HCT116 (cell line): ENCODE results near the gene CLSTN1.

ENCODE experiments used
- CTCF ChIP-seq, 3 experiments: fragments of 200-600 bp in 1 of 3; sonication (generic) in 1 of 3; IDR thresholded peaks in 2 of 3; conservative IDR thresholded peaks in 1 of 3; 2 replicates each; pipeline ENCODE4 v1.5.1; 2012 to 2017; ENCODE audit warnings: low read depth in 2 of 3, low read length in 2 of 3, antibody characterized with exemption in 1 of 3, borderline replicate concordance in 1 of 3, control low read depth in 1 of 3, mild to moderate bottlenecking in 1 of 3, mixed read lengths in 1 of 3, mixed run types in 1 of 3, moderate library complexity in 1 of 3; ENCODE audit not compliant: insufficient read depth in 1 of 3
- EZH2 ChIP-seq: fragments of 200-600 bp; sonication (generic); IDR thresholded peaks from 2 replicates; pipeline ENCODE4 v1.6.1; 2017; ENCODE audit warnings: antibody characterized with exemption, mixed run types
- EZH2phosphoT487 ChIP-seq: fragments of 200-600 bp; IDR thresholded peaks from 2 replicates; pipeline ENCODE4 v1.6.1; 2018; ENCODE audit warnings: antibody characterized with exemption, borderline replicate concordance
- JUND ChIP-seq: IDR thresholded peaks from 2 replicates; pipeline ENCODE4 v1.6.1; 2012
- POLR2A ChIP-seq: IDR thresholded peaks from 2 replicates; pipeline ENCODE4 v1.7.0; 2011; ENCODE audit warnings: borderline replicate concordance; ENCODE audit not compliant: insufficient read depth, insufficient read length; ENCODE audit errors: extremely low read depth
- POLR2AphosphoS5 ChIP-seq: IDR thresholded peaks from 2 replicates; pipeline ENCODE4 v1.6.1; 2011; ENCODE audit warnings: mild to moderate bottlenecking, low read depth, low read length, moderate library complexity
- RAD21 ChIP-seq: IDR thresholded peaks from 2 replicates; pipeline ENCODE4 v1.6.1; 2012; ENCODE audit warnings: low read depth, mild to moderate bottlenecking
- REST ChIP-seq: IDR thresholded peaks from 2 replicates; pipeline ENCODE4 v1.6.1; 2012; ENCODE audit warnings: low read depth
- TCF7L2 ChIP-seq: IDR thresholded peaks from 2 replicates; pipeline ENCODE4 v1.7.0; 2011; ENCODE audit warnings: borderline replicate concordance, inconsistent platforms; ENCODE audit not compliant: insufficient read depth, insufficient read length; ENCODE audit errors: extremely low read depth
- YY1 ChIP-seq: IDR thresholded peaks from 2 replicates; pipeline ENCODE4 v1.6.1; 2011; ENCODE audit warnings: low read length, low read depth, moderate library complexity, mild to moderate bottlenecking; ENCODE audit not compliant: insufficient replicate concordance; ENCODE audit errors: extremely low read depth
- ZFX ChIP-seq: fragments of 450-650 bp; IDR thresholded peaks from 2 replicates; pipeline ENCODE4 v1.6.1; 2017
- ZNF274 ChIP-seq: fragments of 200-500 bp; sonication (Bioruptor generic); IDR thresholded peaks from 2 replicates; pipeline ENCODE4 v1.6.1; 2014; ENCODE audit warnings: mild to moderate bottlenecking, low read depth, low read length, inconsistent platforms

DNA sequence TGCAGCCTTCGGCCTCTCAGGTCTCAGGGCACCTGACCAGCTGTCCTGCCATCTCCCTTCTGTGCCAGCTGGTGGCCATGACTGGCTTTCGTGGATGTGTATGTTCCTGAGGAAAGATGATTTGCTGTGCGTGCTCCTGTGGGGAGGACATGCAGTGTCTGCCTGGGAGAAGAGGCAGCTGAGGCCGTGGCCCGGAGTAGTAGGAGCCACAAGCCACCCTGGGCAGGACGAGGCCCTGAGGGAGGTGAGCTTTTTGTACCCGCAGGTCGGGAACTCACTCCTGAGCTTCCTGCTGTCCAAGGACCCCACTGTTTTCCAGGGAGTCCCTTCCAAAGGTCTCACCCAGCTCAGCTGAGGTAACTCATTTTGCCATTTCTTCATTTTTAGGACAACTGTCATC, 113.7 kb downstream of the CLSTN1 start:
- TF ChIP-seq CTCF (IDR thresholded peaks at IDR 0.05 in 2 of 3, conservative IDR thresholded peaks at IDR 0.05 in 1 of 3; ENCODE audit: borderline replicate concordance in 1 of 3, insufficient read depth in 1 of 3, low read depth in 2 of 3, low read length in 2 of 3) (no peak), EZH2phosphoT487 (no peak), POLR2A (no peak), EZH2 (no peak), POLR2AphosphoS5 (no peak), TCF7L2 (no peak), REST (no peak), RAD21 (no peak), YY1 (no peak), ZFX (no peak), JUND (no peak), ZNF274 (no peak)
